GM21367 (cell line): ENCODE data around the gene PTPN20.
"Not testable (repeated sequence)": the region's sequence is repeated elsewhere in the genome, so short reads cannot be mapped to it uniquely, and the experiment has no call there.

Experiments used
- ATAC-seq: cut with Tn5 transposase; IDR thresholded peaks from one replicate; pipeline ENCODE4 v1.9.1; 2021; ENCODE audit not compliant: unreplicated experiment

The PTPN20 gene

DNA sequence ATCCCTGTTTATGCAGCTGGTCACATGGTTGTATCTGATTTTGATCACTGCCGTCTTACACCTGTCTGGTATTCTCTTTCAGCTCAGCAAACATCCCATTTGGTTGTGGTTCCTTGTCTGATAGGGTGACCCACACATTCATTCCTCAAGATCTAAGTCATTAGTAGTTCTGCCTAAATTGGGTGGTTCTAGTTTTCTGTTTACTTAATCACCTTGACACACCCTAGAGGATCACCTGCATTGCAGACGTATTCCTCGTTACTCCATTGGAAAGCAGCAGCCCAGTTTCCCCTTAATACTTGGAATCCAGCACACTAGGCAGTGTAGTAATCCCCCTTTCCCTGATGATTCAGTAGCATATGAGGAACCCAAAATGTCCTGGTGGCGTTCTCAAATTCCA is 41.3 kb downstream of the PTPN20 start:
- ATAC-seq, result not testable (repeated sequence)

GRCh38 chr10:46960742-46961141 is 49.5 kb downstream of the PTPN20 start:
- ATAC-seq, result not testable (repeated sequence)

- not testable (repeated sequence) for ATAC-seq
These were observed 52.1 kb downstream of the PTPN20 start for GRCh38 chr10:46963356-46963755.

- ATAC-seq, result not testable (repeated sequence)
These were observed 55.8 kb downstream of the PTPN20 start for GRCh38 chr10:46967013-46967412.

DNA sequence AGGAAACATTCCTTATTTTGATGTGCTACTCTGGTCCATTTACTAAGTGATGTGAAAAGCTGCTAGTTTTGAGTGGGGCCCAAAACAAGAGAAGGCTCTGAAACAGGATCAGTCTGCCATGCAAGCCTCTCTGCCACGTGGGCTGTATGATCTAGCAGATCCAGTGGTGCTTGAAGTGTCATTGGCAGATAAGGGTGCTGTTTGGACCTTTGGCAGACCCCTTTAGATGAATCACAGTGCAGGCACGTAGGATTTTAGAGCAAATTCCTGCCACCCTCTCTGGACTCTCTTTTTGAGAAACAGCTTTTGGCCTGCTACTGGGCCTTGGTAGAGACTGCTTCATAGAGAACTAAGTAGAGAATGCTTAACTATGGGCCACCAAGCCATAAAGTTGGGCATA is 69.0 kb downstream of the PTPN20 start:
- not testable (repeated sequence) for ATAC-seq

DNA sequence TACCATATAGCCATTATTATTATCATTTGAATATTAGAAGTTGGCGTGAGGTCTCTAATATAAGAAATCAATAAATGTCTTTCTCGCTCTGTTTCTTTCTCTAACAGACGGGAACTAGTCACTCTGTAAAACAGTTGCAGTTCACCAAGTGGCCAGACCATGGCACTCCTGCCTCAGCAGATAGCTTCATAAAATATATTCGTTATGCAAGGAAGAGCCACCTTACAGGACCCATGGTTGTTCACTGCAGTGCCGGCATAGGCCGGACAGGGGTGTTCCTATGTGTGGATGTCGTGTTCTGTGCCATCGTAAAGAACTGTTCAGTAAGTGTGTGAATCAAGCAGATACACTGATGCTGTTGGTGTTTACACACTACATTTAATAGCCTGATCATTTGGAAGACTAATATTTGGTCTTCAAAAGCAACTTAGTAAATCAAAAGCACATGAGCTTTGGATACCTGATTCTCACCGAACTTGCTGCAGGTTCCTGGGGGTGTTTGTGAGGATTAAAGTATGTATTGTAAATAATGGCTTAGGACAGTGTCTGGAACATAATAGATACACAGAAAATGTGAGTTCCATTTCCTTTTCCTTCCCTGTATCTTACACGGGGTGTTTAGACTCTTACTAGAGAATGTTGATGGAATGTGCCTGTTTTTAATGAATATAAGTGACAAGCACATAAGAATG is 76.2 kb downstream of the PTPN20 start:
- ATAC-seq, result peak; percentile 98

GRCh38 chr10:46992803-46993561 is 81.8 kb downstream of the PTPN20 start:
- ATAC-seq, result no peak

- no peak for ATAC-seq
These were observed 84.0 kb downstream of the PTPN20 start for GRCh38 chr10:46995234-46995633.

GRCh38 chr10:46998192-46998591 is 87.0 kb downstream of the PTPN20 start:
- no peak for ATAC-seq

DNA sequence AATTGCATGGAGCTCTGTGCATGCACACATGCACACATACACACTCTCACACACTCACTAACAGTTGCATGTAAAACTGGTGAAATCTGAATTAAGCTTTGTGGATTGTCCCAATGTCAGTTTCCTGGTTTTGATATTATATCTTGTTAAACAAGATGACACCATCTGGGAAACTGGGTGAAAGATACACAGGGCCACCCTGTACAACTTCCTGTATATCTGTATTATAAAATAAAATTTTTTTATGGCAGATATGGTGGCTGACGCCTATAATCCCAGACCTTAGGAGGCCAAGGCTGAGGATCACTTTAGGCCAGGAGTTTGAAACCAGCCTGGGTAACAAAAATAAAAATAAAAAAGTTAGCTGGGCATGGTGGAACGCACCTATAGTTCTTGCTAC is 87.4 kb downstream of the PTPN20 start:
- ATAC-seq, result no peak

DNA sequence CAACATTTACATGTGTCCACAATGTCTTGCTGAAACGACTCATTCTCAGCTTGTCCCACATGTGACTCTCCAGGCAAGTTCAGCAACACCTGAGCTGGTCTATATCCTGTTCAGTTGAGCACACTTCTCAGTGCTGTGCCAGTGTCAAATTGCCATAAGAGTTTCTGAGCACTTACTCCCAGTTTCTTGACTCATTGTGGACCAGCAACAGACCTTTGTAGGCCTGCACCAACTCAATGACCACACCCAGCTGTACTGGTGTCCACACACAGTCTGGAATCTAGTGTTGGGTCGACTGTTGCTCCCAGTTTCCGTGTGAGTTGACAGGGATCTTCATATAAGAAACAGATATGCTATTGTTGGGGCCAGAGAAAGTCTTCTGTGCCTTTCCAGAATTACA is 88.0 kb downstream of the PTPN20 start:
- no peak for ATAC-seq

DNA sequence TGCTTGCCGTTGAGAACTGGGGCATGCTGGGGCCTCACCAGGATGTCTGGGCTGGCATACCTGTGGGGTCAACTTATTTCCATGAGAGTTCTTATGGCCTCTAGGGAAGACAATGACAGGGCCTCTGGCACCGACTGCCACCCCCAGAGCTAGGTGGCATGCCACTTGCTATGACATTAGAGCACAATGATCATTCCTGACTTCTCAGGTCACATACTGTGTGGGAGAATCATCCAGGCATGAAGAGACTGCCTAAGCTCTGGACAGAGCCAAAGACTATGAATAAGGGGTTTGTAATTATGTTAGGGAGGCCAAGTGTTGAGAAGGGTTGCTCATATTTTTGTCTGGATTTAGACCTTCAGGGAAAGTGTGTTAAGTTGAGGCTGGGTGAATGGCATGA is 97.5 kb downstream of the PTPN20 start:
- no peak for ATAC-seq

DNA sequence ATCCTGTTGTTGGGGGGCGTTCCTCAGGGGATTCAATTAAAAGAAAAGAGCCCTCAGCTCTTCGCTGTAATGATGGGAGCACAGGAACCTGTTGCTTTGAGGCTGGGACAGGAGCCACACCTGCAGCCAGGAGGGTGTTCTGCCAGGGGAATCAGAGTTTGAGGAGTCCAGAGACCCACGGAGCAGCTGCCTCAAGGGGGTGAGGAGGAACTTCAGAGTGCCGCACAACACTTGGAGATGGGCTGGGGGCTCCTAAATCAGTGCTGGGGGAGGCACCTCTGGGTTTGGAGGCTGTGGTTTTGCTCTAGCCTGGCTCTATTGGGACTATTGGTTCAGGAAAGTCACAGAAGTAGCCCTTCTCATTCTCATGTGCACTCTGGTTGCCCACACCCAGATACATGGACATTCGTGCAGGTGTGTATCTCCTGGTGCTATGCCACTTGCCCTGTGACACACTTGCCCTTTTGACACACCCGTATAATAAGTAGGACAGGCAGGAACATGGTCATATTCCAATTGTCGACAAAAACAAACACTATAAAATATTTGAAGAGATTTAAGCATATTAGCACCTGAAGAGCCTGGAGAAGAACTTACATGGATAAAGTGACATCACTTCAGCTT is 98.1 kb downstream of the PTPN20 start:
- no peak for ATAC-seq

DNA sequence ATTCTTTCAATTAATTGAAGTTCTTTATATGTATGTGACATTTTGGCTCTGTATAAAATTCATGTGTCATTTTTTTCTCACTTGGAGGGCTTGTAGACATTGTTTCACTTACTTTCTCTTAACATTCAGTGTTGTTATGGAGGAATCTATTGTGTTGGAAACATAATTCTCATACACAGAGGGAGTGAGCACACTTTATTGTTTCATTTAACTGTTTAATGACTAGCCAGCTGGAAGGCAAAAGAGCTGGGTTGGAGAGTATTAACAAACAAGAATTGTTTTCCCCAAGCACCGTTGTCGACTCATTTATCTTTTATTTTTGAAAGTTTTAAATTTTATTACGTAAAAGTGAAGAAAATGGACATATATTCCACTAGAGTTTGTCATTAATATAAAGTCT is 98.8 kb downstream of the PTPN20 start:
- no peak for ATAC-seq

DNA sequence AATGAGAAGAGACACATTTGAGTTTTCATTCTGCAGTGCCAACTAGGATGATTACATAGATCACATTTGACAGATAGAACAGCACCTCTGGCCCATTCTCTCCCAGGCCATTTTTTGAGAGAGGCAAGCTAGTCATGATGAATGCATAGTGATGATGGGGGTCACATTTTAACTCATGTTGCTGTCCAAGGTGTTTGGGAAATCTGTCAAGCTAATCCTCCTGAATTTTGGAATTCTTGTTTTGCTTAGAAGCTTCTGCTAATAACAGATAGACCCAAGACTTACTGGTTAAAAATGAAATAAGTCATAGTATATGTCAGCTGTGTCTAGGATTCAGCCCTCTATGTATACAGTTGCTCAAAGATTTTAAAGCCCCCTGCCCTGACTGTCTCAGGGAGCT is 101.0 kb downstream of the PTPN20 start:
- no peak for ATAC-seq

DNA sequence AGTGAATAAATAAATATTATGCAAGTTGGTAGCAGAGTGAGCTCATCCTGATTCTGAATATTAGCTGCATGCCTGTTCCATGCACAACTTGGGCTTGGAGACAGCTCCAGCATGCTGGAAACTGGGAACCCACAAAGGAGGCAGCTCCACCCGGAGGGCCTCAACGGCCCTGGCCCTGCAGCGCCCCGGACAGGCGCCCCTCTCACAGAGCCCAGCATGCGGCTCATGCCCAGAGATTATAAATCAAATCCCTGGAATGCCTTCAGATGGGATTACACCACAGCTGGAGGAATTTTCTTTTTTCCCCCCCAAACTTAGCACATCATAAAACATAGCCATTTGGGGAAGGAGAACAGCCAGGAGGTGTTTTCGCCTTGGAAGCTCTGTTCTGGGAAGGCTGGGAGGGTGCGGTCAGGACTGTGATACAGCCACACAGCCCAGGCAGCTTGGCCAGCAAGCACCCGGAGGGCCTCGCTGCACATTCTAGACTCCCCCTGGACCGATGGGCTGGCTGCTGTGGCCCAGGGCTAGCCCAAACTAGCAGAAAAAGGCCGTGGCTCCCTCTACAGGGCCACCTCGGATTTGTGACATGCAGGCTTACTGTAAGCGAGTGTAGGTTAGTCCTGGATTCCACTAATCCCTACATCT is 102.4 kb downstream of the PTPN20 start:
- no peak for ATAC-seq

- ATAC-seq, result no peak
These were observed 104.2 kb downstream of the PTPN20 start for GRCh38 chr10:47015404-47015803.

- ATAC-seq, result no peak
These were observed 105.3 kb downstream of the PTPN20 start for GRCh38 chr10:47016564-47016963.

DNA sequence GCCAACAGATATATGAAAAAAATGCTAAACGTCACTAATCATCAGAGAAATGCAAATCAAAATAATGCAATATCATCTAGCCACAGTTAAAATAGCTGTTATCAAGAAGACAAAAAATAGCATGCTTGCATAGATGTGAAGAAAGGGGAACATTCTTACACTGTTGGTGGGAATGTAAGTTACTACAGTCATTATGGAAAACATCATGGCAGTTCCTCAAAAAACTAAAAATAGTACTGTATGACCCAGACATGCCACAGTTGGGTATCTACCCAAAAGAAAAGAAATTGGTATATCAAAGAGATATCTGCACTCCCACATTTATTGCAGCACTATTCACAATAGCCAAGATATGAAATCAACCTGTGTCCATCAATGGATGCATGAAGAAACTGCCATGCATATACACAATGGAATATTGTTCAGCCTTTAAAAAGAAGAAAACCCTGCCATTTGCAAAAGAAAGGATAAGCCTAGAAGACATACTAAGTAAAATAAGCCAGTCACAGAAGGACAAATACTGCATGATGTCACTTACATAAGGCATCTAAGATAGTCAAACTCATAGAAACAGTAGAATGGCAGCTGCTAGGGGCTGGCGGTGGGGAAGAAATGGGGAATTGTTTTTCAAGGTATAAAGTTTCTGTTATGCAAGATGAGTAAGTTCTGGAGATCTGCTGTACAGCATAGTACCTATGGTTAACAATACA is 107.0 kb downstream of the PTPN20 start:
- no peak for ATAC-seq

DNA sequence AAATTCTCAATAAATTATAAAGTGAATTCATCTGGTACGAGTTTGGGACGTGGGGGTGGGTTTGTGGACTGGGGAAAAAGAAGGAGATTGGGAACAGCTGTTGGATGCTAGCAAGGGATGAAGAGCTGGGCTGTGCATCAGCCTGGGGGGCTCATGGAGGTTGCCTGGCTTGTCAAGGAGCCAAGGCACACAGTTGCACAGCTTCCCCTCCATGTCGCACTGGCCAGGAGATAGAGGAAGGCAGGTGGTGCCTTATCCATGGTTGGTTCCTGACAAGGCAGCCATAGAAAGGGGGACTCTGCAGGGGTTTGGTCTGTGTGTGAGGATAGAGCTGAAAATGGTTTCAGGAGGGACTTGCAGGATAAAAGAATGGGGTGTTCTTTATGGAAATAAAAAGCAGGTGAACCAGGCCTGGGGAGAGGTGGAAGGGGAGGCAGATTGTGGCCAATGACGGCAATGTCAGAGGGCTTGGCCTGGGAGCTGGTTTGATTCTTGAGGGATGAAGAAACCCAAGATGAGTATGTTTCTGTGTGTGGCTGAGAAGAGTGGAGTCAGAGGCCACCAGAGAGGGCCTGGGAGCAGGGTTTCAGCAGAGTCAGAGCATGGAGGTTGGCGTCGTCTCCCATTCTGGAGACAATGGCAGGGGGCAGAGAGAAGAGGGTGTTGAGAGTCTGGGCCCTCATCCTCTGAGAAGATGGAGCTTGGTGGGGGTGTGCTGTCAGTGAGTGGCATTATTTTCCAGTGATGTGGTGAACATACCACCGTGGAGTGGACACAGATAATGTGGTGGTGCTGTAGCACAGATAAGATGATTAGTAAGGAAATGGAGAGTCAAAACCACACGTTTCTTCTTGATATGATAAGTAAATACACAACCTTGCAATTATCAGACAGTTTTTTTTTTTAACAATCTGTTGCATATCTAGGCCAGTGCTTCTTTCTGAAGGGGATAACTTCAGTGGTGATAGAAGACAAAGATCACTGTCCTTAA is 108.2 kb downstream of the PTPN20 start:
- ATAC-seq, result no peak
